HG03095 (cell line): ENCODE results near the gene CEMIP.
"Not testable (repeated sequence)": the region's sequence is repeated elsewhere in the genome, so short reads cannot be mapped to it uniquely, and the experiment has no call there.

Source experiments
- ATAC-seq: cut with Tn5 transposase; IDR thresholded peaks from one replicate; pipeline ENCODE4 v1.9.1; 2021; ENCODE audit warnings: moderate library complexity; ENCODE audit not compliant: unreplicated experiment

The CEMIP gene

GRCh38 chr15:80755885-80756284, 23.3 kb upstream of the CEMIP start:
- ATAC-seq = no peak

DNA sequence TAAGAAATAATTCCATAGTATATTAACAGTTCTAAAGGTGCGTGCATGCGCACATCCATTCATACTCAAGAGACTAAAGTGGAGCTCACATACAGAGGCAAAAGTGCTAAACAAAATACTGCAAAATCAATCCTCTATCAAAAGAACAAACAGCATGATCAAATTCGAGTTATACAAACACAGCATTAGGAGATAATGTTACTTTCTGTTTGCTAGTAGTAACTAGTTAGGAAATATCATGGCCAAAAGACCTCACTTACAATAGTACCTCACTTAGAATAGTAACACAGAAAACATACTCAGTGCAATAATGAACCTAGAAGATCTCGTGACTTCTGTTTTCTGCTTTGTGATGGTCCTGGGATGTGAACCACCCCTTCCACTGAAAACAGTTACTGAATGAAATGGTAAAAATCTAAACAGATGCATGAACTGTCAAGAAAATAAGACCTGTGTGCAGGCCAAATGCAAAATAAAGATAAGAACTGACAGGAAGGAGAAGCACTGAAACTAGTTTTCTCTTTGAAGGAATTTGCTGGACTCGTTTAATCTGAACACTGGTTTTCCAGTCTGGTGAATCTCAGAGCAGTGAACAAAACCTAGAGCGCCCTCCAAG, 20.9 kb upstream of the CEMIP start:
- ATAC-seq = no peak

GRCh38 chr15:80760960-80761359, 18.2 kb upstream of the CEMIP start:
- no peak for ATAC-seq

DNA sequence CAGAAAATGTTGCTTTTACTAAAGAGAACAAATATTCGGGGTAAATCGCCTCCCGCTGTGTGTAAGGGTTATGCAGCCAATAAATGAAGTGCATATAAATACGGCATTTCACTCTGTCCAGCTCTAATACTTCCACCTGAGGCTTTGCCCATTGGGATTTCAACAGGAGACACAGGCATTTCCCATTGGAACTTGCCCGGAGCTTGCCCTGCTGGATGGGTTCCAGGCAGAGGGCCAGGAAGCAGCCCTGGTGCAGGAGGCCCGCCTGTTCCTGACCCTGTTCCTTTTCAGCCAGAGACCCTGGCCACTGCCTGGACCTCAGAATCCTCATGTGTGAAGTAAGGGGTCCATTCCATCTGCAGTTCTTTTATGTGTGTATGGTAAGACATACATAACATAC, 17.4 kb upstream of the CEMIP start:
- ATAC-seq = no peak

DNA sequence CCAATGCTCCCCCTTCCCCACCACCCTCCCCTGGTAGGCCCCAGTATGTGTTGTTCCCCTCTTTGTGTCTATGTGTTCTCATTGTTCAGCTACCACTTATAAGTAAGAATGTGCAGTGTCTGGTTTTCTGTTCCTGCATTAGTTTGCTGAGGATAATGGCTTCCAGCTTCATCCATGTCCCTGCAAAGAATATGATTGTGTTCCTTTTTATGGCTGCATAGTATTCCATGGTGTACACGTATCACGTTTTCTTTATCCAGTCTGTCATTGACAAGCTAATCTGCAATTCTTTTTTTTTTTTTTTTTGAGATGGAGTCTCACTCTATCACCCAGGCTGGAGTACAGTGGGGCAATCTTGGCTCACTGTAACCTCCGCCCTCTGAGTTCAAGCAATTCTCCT, 15.9 kb upstream of the CEMIP start:
- ATAC-seq = not testable (repeated sequence)

DNA sequence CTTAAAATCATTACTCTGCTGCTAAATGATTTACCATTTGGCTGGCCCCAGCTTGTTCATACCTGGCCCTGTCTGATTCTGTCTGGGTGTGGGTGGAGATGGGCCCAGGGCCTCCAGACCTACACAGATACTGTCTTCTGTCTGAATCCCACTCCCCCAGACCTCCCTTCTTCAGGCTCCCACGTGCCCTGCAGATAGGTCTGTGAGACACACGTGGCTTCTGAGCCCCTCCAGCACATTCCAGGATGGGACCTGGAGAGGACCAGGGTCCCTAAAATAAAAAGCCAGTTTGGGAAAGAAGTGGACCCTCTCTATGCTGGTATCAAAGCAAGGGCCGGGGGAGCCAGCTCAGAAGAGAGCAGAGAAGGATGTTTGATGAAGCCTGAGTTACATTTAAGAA, 14.6 kb upstream of the CEMIP start:
- no peak for ATAC-seq

DNA sequence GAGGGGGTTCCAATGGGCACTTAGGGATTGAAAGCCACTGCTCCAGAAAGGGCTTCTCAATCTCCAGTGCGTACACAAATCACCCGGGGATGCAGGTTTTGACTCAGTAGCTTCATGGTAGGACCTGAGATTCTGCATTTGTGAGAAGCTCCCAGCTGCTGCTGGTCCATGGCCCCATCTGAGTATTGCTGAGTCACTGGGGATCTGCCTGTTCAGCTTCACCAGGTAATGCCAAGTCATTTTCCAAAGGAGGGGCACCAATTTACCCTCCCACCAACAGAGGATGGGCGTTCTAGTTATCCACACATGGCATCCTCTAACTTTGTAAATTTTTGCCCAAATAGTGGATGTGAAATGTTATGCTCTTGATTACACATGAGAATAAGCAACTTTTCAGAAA, 12.9 kb upstream of the CEMIP start:
- no peak for ATAC-seq

DNA sequence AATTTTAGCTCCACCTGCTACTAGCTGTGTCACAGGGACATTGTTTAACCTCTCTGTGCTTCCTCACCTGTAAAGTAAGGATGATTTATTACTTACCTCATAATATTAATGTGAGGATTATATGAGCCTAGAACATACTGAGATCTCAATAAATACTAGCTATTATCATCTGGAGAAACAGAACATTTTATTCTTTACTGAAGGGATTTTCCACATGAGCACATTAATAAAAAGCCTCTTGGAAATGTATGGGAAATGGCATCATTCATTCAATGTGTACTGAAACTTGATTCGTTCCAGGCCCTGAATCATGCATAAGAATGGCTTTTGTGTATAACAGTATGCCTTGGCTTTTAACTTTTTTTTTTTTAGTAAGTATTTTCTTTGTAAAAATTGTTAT, 11.0 kb upstream of the CEMIP start:
- no peak for ATAC-seq

GRCh38 chr15:80769153-80769828, 9.9 kb upstream of the CEMIP start:
- no peak for ATAC-seq

- ATAC-seq = no peak
Measured at GRCh38 chr15:80769829-80770705, 9.1 kb upstream of the CEMIP start.

DNA sequence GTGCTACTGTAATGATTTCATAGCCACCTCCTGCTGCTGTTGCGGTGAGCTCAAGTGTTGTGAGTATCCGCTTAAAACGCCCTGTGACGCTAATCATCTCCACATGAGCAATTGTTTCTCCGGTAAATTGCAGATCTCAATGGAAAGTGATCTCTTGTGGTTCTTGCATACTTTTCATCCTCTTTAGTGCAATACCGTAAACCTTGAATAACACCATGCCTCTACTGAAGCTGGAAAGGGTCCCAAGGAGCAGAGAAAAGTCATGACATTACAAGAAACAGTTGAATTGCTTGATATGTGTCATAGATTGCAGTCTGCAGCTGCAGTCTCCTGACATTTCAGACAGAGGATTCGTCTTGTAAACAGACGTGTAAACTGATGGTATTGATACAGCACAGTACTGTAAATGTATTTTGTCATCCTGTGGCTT, 6.0 kb upstream of the CEMIP start:
- no peak for ATAC-seq

DNA sequence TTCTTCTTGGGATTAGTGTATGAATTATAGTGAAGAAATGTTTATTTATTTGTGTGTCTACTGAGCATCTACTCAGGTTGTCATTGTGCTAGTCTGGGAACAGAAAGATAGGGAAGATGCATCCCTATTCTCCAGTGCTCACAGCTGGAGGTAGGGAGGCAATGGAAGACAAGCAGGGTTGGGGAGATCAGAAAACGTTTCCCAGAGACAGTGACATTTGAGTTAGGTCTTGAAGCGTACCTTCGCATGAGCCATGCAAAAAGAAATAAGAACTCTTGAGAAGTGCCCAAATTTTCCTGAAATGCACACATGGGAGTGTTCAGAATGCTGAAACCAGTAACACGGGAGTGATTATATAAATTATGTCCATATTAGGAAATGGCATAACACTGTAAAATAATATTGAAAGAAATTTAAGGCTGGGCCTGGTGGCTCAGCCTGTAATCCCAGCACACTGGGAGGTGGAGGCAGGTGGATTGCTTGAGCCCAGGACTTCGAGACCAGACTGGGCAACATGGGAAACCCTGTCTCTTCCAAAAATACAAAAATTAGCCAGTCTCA, 5.3 kb upstream of the CEMIP start:
- no peak for ATAC-seq

GRCh38 chr15:80774486-80774885, 4.7 kb upstream of the CEMIP start:
- no peak for ATAC-seq

- no peak for ATAC-seq
Measured at GRCh38 chr15:80775338-80775737, 3.8 kb upstream of the CEMIP start.

DNA sequence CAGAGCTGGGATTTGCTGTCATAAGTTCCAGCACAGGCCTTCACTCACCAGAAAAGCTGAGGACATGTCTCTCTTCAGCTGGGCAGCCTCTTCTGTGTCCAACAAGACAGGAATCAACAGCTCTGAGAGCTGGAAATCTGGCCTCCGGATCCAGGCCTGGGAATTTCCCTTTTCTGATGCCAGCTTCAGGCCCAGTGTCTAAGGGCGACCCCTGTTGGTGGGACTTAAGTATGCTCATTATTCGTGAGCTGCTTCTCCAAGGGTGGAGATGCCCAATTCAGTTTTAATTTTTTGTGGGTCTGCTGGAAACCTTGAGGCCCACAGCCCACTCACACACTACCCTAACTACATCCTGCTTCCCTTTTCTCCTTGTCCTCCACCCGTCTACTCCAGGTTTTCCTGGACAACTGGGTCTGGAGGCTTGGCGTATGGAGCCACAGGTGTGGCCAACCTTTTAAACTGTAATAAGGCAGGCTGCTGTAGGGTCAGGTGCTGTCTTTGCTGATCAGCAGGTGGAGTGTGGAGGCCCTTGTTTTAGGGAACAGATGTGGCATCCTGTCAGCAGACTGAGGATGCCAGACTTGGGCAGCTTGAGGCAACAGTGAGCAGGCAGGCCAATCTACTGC, 2.6 kb upstream of the CEMIP start:
- ATAC-seq = no peak

GRCh38 chr15:80777137-80777536, 2.0 kb upstream of the CEMIP start:
- ATAC-seq = no peak

DNA sequence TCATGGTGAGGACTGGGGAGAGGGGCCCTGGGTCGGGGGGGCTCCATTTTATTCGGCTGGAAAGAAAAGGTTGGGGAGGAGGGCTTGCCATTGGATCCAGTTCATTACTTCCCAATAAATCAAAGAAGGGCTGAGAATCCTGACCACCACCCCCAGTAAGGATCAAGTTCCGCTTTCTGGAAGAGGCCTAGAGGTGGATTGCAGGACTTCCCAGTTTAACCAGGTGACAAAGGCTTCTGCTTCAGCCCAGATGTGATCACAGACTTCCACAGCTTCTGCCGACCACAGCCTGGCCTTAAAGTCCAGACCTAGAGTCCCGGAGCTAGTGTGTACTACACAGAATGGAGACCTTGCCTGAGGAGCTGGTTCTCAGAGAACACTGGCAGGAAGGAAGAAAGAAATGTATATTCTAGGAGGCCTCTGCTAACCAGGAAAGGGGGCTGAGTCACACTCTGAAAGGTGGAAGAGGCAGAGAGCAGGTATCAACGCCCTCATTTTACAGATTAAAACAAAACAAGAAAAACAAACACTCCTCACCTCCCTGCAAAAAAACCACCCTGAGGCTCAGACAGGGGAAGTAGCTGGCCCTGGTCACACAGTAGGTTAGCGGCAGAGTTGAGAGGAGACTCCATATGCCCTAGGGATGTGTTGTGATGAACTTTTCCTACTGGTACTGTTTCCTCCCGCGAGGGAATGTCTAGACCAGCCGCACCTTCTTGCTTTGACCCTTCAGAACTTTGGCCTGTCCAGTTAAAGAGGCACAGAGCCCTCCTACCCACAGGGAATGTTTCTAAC, 1.1 kb upstream of the CEMIP start:
- no peak for ATAC-seq

GRCh38 chr15:80778621-80778963, 578 bp upstream of the CEMIP start:
- no peak for ATAC-seq

DNA sequence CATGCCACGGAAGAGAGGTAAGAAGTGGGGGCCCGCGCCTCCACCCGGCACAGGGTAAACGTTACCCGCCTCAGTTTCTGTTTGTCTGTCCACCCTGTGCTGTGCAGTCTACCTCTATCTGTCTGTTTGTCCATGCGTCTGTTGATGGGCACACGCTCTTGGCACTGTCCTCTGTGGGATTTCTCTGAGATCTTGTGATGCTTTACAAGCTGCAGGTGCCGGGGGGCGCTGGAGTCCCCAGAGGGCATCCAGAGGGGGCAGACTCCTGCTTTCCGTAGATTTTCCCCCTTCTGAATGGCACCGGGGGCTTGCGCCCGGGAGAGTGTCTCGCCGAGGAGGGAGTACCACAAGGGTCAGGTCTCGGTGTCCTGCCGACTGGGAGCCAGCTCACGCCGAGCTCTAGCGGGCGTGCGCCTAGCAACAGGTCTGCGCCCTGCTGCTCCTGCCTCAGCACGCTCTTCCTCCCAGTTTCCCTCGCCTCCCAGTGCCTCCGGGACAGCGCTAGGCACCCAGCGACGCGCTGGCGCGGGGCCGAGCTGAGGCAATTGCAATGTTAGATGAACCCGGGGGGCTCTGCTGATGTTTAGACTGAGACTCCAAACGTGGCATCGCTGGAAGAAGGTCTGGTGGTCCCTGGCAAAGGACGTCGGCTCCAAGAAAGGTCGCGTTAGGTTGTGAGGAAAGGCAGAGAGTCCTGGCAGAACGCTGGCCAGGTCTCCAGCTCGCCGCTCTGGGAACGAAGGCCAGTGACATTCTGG, 667 bp downstream of the CEMIP start:
- no peak for ATAC-seq
